OCI-LY1 (cell line): Measurements from ENCODE around the gene DPP6.
"Not testable (repeated sequence)": the region's sequence is repeated elsewhere in the genome, so short reads cannot be mapped to it uniquely, and the experiment has no call there.

Experiments
- H2AFZ ChIP-seq: fragments of 200-600 bp; sonication (generic), shearing (Covaris generic); 2 replicates; pipeline ENCODE4 v1.6.0; 2014; ENCODE audit warnings: antibody characterized with exemption, mild to moderate bottlenecking, low read length
- H3F3A ChIP-seq: fragments of 200-600 bp; sonication (generic), shearing (Covaris generic); 2 replicates; pipeline ENCODE4 v1.6.0; 2014; ENCODE audit warnings: mild to moderate bottlenecking, antibody characterized with exemption, low read length, moderate library complexity; ENCODE audit not compliant: insufficient read depth
- H3K27ac ChIP-seq: fragments of 200-600 bp; sonication (generic); 2 replicates; pipeline ENCODE4 v1.5.1; 2014; ENCODE audit warnings: low read length, mixed run types, mild to moderate bottlenecking, low read depth; ENCODE audit not compliant: poor library complexity, severe bottlenecking
- H3K27me3 ChIP-seq: fragments of 200-600 bp; sonication (generic); 2 replicates; pipeline ENCODE4 v1.6.0; 2014; ENCODE audit warnings: antibody characterized with exemption, mild to moderate bottlenecking, low read length, moderate library complexity; ENCODE audit not compliant: insufficient read depth
- H3K36me3 ChIP-seq: fragments of 200-600 bp; sonication (generic); 2 replicates; pipeline ENCODE4 v1.6.1; 2014; ENCODE audit warnings: mild to moderate bottlenecking, antibody characterized with exemption, low read length, moderate library complexity, mixed read lengths; ENCODE audit not compliant: insufficient read depth
- H3K4me1 ChIP-seq: fragments of 200-600 bp; sonication (generic); 2 replicates; pipeline ENCODE4 v1.5.1; 2014; ENCODE audit warnings: mild to moderate bottlenecking, low read length, moderate library complexity; ENCODE audit not compliant: insufficient read depth, severe bottlenecking
- H3K4me2 ChIP-seq: fragments of 200-600 bp; sonication (generic), shearing (Covaris generic); 2 replicates; pipeline ENCODE4 v1.6.1; 2014; ENCODE audit warnings: low read length
- H3K4me3 ChIP-seq: fragments of 200-600 bp; sonication (generic); 2 replicates; pipeline ENCODE4 v1.5.1; 2014; ENCODE audit warnings: low read length, low read depth, mild to moderate bottlenecking, mixed read lengths; ENCODE audit not compliant: poor library complexity, severe bottlenecking
- H3K79me2 ChIP-seq: fragments of 200-600 bp; shearing (Covaris generic); 2 replicates; pipeline ENCODE4 v1.6.1; 2016; ENCODE audit warnings: mixed run types, low read length, mixed read lengths; ENCODE audit not compliant: insufficient read depth
- H3K9ac ChIP-seq: fragments of 200-600 bp; sonication (generic), shearing (Covaris generic); 2 replicates; pipeline ENCODE4 v1.6.1; 2014; ENCODE audit warnings: mild to moderate bottlenecking, low read length, mixed read lengths
- H3K9me2 ChIP-seq: fragments of 200-600 bp; sonication (generic), shearing (Covaris generic); 2 replicates; pipeline ENCODE4 v1.6.1; 2014; ENCODE audit warnings: low read depth, mild to moderate bottlenecking, low read length, mixed read lengths
- H3K9me3 ChIP-seq: fragments of 200-600 bp; shearing (Covaris generic); 2 replicates; pipeline ENCODE4 v1.6.1; 2014; ENCODE audit warnings: low read length, mixed read lengths
- H4K20me1 ChIP-seq: fragments of 200-600 bp; sonication (generic), shearing (Covaris generic); 2 replicates; pipeline ENCODE4 v1.6.0; 2016; ENCODE audit warnings: mild to moderate bottlenecking, low read length; ENCODE audit not compliant: insufficient read depth

The DPP6 gene

GRCh38 chr7:154117411-154118390 is 65.5 kb downstream of the DPP6 start:
- H3K4me2 ChIP-seq, H3K27ac ChIP-seq, H3K79me2 ChIP-seq, H3K9ac ChIP-seq, H3K4me3 ChIP-seq, H3F3A ChIP-seq, H2AFZ ChIP-seq, H3K4me1 ChIP-seq, H4K20me1 ChIP-seq, H3K36me3 ChIP-seq, H3K27me3 ChIP-seq, H3K9me2 ChIP-seq, H3K9me3 ChIP-seq: not testable (repeated sequence)

GRCh38 chr7:154120825-154121224 is 68.6 kb downstream of the DPP6 start:
- not testable (repeated sequence) for H3K79me2 ChIP-seq, H3K4me2 ChIP-seq, H2AFZ ChIP-seq, H3K4me1 ChIP-seq, H4K20me1 ChIP-seq, H3K9me3 ChIP-seq, H3F3A ChIP-seq, H3K9ac ChIP-seq, H3K27ac ChIP-seq, H3K27me3 ChIP-seq, H3K36me3 ChIP-seq, H3K4me3 ChIP-seq, H3K9me2 ChIP-seq

- not testable (repeated sequence) for H3K4me3 ChIP-seq, H2AFZ ChIP-seq, H3K9me2 ChIP-seq, H3K27me3 ChIP-seq, H3K4me2 ChIP-seq, H3K9ac ChIP-seq, H3K9me3 ChIP-seq, H3F3A ChIP-seq, H3K79me2 ChIP-seq, H4K20me1 ChIP-seq, H3K36me3 ChIP-seq, H3K27ac ChIP-seq, H3K4me1 ChIP-seq
These were observed 70.5 kb downstream of the DPP6 start for GRCh38 chr7:154122720-154123119.

- not testable (repeated sequence) for H3K9ac ChIP-seq, H3K9me3 ChIP-seq, H3F3A ChIP-seq, H3K79me2 ChIP-seq, H2AFZ ChIP-seq, H3K9me2 ChIP-seq, H3K27me3 ChIP-seq, H3K36me3 ChIP-seq, H3K4me2 ChIP-seq, H4K20me1 ChIP-seq, H3K27ac ChIP-seq, H3K4me3 ChIP-seq, H3K4me1 ChIP-seq
These were observed 71.2 kb downstream of the DPP6 start for GRCh38 chr7:154123397-154123796.

- H3K27me3 ChIP-seq, H3K79me2 ChIP-seq, H3K4me2 ChIP-seq, H3K9ac ChIP-seq, H4K20me1 ChIP-seq, H3K4me3 ChIP-seq, H3K9me2 ChIP-seq, H3F3A ChIP-seq, H3K36me3 ChIP-seq, H2AFZ ChIP-seq, H3K27ac ChIP-seq, H3K9me3 ChIP-seq, H3K4me1 ChIP-seq: not testable (repeated sequence)
These were observed 76.9 kb downstream of the DPP6 start for GRCh38 chr7:154129142-154129541.

GRCh38 chr7:154132617-154133016 is 80.4 kb downstream of the DPP6 start:
- H3K4me1 ChIP-seq, H3K9me2 ChIP-seq, H3F3A ChIP-seq, H3K36me3 ChIP-seq, H3K4me3 ChIP-seq, H2AFZ ChIP-seq, H3K27me3 ChIP-seq, H3K79me2 ChIP-seq, H3K9me3 ChIP-seq, H4K20me1 ChIP-seq, H3K4me2 ChIP-seq, H3K9ac ChIP-seq, H3K27ac ChIP-seq: not testable (repeated sequence)

GRCh38 chr7:154133703-154134277 is 81.6 kb downstream of the DPP6 start:
- H3K36me3 ChIP-seq, H4K20me1 ChIP-seq: not testable (repeated sequence)

More at GRCh38 chr7:154133703-154134277, 81.6 kb downstream of the DPP6 start:
- not testable (repeated sequence) for H3K9me2 ChIP-seq, H2AFZ ChIP-seq, H3K4me3 ChIP-seq, H3K79me2 ChIP-seq, H3K9ac ChIP-seq, H3K27me3 ChIP-seq, H3K4me1 ChIP-seq, H3K27ac ChIP-seq, H3F3A ChIP-seq, H3K9me3 ChIP-seq, H3K4me2 ChIP-seq
